Upper lobe of left lung (tissue), 4 donors: ENCODE data around the gene TRAF2.

Source experiments
- POLR2A ChIP-seq, 4 donors: fragments of 450-650 bp; IDR thresholded peaks; one replicate each; pipeline ENCODE4 v1.5.1; 2016 to 2017; ENCODE audit warnings: antibody characterized with exemption in 4 of 4, mild to moderate bottlenecking in 2 of 4
- TF ChIP-seq, protein P1 (sequence below), 6 experiments: fragments of 450-650 bp in 4 of 6; fragments of 200-600 bp in 2 of 6; sonication (generic) in 2 of 6; IDR thresholded peaks; one replicate each; pipeline ENCODE4 v1.5.1; 2016 to 2019; ENCODE audit warnings: antibody characterized with exemption in 6 of 6

DNA sequence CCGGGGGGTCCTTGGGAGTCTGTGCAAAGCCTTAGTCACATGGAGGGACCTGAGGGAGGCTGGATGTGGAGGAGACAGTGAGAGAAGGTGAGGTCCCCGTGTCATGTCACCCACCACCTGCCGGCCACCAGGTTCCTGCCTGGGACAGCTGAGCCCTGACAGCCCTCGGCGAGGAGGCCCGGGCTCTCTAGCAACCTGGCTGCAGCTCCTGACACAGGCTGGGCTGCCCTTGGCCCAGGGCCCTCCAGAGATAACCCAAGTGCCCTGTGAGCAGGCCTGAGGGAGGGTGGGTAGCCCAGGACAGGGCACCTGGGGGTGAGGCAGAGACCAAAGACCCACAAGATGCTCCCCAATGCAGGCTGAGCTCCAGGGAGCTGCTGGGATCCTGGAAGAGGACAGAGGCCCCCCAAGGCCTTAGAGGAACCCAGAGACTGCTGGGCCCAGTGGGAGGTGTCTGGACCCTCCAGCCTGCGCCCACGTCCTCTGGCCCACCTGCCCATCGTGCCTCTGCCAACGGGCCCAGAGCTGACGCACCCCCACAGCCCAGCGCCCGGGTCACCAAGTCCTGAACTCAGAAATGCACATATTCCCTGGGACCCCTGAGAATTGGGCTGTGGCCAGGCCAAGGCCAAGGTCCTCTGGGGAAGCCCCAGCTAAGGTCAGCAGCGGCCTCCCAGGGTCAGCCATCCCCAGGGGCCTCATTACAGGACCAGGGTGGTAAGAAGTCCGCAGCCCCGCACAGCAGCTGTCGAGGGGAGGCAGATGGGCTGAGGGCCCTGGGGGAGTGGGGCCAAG is 82.2 kb downstream of the TRAF2 start:
- no peak for TF ChIP-seq POLR2A (IDR thresholded peaks at IDR 0.05)
- TF ChIP-seq, protein P1, sequence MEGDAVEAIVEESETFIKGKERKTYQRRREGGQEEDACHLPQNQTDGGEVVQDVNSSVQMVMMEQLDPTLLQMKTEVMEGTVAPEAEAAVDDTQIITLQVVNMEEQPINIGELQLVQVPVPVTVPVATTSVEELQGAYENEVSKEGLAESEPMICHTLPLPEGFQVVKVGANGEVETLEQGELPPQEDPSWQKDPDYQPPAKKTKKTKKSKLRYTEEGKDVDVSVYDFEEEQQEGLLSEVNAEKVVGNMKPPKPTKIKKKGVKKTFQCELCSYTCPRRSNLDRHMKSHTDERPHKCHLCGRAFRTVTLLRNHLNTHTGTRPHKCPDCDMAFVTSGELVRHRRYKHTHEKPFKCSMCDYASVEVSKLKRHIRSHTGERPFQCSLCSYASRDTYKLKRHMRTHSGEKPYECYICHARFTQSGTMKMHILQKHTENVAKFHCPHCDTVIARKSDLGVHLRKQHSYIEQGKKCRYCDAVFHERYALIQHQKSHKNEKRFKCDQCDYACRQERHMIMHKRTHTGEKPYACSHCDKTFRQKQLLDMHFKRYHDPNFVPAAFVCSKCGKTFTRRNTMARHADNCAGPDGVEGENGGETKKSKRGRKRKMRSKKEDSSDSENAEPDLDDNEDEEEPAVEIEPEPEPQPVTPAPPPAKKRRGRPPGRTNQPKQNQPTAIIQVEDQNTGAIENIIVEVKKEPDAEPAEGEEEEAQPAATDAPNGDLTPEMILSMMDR (IDR thresholded peaks at IDR 0.05) = no peak
